ENCODE measurements around the gene BCL7C. TPM values are rescaled to one million over a fixed set of nuclear protein-coding genes. Genes with fewer than 3 reads are reported as not detected.

Gene BCL7C
- total and polyA plus RNA-seq, 10 of the 15 experiments (the other 5 are each of a cell fraction or from before 2014, with no cell fraction given): 1.1 to 30.5 (median 13.7) TPM

DNA sequence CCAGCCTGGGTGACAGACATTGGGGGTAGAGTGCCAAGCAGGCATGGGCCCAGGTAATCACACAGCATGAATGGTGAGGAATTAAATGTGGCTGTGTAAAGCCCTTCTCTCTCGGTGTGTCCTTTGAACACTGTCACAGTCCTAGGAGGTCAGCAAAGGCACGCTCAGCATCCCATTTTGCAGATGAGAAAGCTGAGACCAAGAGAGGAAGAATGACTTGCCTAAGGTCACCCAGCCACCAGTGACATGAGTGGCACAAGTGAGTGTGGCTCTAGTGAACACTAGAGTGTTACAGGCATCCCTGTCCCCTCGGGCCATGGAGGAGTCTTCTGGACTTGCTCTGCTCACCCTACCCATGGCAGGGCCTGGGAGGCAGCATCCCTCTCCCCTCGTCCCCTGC lies 13.2 kb upstream of the BCL7C start:
- in situ Hi-C loops (cut with MboI) (no loop called here), intact Hi-C loops (cut with micrococcal nuclease; ENCODE audit: unreplicated experiment) (no loop called here)
- Histone ChIP-seq H3K27me3 (replicated peaks in 1 of 2; ENCODE audit: control insufficient read depth in 2 of 2, insufficient read depth in 2 of 2, low read length in 1 of 2) (no peaks in the 10 kb centered on the region; a peak in 1 of 4 replicates), H3K9me3 (replicated peaks; ENCODE audit: control insufficient read depth, insufficient read depth, low read length) (peaks cover 2% of the 10 kb centered on the region; the same call in 2 of the 3 replicates), H3K36me3 (ENCODE audit: control insufficient read depth in 2 of 2, insufficient read depth in 2 of 2, low read length in 1 of 2) (no peaks in the 10 kb centered on the region), H3K4me2 (ENCODE audit: control insufficient read depth, insufficient read depth) (no peak overlapping the region), H4K20me1 (ENCODE audit: control insufficient read depth, insufficient read depth) (no peaks in the 10 kb centered on the region), H2AFZ (ENCODE audit: control insufficient read depth, low read depth, low read length) (no peak overlapping the region), H3K4me1 (ENCODE audit: control insufficient read depth, insufficient read depth, low read length) (peaks cover 18% of the 10 kb centered on the region), H3K9ac (ENCODE audit: control insufficient read depth, insufficient read depth, low read length) (no peak overlapping the region), H3K27ac (ENCODE audit: control insufficient read depth, insufficient read depth) (no peak overlapping the region), H3K79me2 (ENCODE audit: control insufficient read depth, insufficient read depth, low read length) (no peaks in the 10 kb centered on the region), H3K4me3 (no peak overlapping the region)
- no TSS peak for BruUV-seq (replicated peaks)
- ATAC-seq (no peak), DNase-seq (ENCODE audit: low read depth, low spot score) (no peak), FAIRE-seq (no peak)
- CTCF ChIA-PET: interaction anchor here (7.5 kb wide), 1 partner anchor 63 kb away, joined by 174 read pairs; no protein-coding TSS in a partner anchor
- whole genome bisulfite sequencing (ENCODE audit: insufficient coverage, insufficient replicate concordance, low lambda C conversion rate, missing lambda C conversion rate): 45% methylated on average over 4 of the region's 4 CpGs
- POLR2A ChIA-PET: no interaction called here
- RAD21 ChIA-PET (ENCODE audit: unreplicated experiment): interaction anchor here (0.9 kb wide), 1 partner anchor 62 kb away, joined by 3 read pairs; no protein-coding TSS in a partner anchor
- SMC1A ChIA-PET (ENCODE audit: uncharacterized antibody, unreplicated experiment): interaction anchor here (1.1 kb wide), 1 partner anchor 62 kb away, joined by 5 read pairs; no protein-coding TSS in a partner anchor
- TF ChIP-seq TAF1 (IDR thresholded peaks at IDR 0.05; ENCODE audit: borderline replicate concordance, low read depth, low read length): no peak
- TF ChIP-seq, protein P1, sequence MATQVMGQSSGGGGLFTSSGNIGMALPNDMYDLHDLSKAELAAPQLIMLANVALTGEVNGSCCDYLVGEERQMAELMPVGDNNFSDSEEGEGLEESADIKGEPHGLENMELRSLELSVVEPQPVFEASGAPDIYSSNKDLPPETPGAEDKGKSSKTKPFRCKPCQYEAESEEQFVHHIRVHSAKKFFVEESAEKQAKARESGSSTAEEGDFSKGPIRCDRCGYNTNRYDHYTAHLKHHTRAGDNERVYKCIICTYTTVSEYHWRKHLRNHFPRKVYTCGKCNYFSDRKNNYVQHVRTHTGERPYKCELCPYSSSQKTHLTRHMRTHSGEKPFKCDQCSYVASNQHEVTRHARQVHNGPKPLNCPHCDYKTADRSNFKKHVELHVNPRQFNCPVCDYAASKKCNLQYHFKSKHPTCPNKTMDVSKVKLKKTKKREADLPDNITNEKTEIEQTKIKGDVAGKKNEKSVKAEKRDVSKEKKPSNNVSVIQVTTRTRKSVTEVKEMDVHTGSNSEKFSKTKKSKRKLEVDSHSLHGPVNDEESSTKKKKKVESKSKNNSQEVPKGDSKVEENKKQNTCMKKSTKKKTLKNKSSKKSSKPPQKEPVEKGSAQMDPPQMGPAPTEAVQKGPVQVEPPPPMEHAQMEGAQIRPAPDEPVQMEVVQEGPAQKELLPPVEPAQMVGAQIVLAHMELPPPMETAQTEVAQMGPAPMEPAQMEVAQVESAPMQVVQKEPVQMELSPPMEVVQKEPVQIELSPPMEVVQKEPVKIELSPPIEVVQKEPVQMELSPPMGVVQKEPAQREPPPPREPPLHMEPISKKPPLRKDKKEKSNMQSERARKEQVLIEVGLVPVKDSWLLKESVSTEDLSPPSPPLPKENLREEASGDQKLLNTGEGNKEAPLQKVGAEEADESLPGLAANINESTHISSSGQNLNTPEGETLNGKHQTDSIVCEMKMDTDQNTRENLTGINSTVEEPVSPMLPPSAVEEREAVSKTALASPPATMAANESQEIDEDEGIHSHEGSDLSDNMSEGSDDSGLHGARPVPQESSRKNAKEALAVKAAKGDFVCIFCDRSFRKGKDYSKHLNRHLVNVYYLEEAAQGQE (IDR thresholded peaks at IDR 0.05; ENCODE audit: low read depth, low read length): no peak
- TF ChIP-seq, protein P2, sequence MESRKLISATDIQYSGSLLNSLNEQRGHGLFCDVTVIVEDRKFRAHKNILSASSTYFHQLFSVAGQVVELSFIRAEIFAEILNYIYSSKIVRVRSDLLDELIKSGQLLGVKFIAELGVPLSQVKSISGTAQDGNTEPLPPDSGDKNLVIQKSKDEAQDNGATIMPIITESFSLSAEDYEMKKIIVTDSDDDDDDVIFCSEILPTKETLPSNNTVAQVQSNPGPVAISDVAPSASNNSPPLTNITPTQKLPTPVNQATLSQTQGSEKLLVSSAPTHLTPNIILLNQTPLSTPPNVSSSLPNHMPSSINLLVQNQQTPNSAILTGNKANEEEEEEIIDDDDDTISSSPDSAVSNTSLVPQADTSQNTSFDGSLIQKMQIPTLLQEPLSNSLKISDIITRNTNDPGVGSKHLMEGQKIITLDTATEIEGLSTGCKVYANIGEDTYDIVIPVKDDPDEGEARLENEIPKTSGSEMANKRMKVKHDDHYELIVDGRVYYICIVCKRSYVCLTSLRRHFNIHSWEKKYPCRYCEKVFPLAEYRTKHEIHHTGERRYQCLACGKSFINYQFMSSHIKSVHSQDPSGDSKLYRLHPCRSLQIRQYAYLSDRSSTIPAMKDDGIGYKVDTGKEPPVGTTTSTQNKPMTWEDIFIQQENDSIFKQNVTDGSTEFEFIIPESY (IDR thresholded peaks at IDR 0.05): no peak
- TF ChIP-seq, protein P3, sequence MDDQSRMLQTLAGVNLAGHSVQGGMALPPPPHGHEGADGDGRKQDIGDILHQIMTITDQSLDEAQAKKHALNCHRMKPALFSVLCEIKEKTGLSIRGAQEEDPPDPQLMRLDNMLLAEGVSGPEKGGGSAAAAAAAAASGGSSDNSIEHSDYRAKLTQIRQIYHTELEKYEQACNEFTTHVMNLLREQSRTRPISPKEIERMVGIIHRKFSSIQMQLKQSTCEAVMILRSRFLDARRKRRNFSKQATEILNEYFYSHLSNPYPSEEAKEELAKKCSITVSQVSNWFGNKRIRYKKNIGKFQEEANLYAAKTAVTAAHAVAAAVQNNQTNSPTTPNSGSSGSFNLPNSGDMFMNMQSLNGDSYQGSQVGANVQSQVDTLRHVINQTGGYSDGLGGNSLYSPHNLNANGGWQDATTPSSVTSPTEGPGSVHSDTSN (IDR thresholded peaks at IDR 0.05; ENCODE audit: insufficient replicate concordance, low read depth, low read length): no peak
- TF ChIP-seq, protein P4, sequence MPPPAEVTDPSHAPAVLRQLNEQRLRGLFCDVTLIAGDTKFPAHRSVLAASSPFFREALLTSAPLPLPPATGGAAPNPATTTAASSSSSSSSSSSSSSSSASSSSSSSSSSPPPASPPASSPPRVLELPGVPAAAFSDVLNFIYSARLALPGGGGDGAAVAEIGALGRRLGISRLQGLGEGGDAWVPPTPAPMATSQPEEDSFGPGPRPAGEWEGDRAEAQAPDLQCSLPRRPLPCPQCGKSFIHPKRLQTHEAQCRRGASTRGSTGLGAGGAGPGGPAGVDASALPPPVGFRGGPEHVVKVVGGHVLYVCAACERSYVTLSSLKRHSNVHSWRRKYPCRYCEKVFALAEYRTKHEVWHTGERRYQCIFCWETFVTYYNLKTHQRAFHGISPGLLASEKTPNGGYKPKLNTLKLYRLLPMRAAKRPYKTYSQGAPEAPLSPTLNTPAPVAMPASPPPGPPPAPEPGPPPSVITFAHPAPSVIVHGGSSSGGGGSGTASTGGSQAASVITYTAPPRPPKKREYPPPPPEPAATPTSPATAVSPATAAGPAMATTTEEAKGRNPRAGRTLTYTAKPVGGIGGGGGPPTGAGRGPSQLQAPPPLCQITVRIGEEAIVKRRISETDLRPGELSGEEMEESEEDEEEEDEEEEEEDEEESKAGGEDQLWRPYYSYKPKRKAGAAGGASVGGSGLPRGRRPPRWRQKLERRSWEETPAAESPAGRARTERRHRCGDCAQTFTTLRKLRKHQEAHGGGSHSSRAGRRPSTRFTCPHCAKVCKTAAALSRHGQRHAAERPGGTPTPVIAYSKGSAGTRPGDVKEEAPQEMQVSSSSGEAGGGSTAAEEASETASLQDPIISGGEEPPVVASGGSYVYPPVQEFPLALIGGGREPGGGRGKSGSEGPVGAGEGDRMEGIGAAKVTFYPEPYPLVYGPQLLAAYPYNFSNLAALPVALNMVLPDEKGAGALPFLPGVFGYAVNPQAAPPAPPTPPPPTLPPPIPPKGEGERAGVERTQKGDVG (CRISPR knock-in tag; IDR thresholded peaks at IDR 0.05): no peak
- TF ChIP-seq SMC3 (IDR thresholded peaks at IDR 0.05; ENCODE audit: borderline replicate concordance, low read length): no peak
- TF ChIP-seq SMAD5 (IDR thresholded peaks at IDR 0.05; ENCODE audit: low read depth): no peak
- TF ChIP-seq MYB (IDR thresholded peaks at IDR 0.05; ENCODE audit: borderline replicate concordance, low read depth, low read length): no peak
- TF ChIP-seq, protein P5, sequence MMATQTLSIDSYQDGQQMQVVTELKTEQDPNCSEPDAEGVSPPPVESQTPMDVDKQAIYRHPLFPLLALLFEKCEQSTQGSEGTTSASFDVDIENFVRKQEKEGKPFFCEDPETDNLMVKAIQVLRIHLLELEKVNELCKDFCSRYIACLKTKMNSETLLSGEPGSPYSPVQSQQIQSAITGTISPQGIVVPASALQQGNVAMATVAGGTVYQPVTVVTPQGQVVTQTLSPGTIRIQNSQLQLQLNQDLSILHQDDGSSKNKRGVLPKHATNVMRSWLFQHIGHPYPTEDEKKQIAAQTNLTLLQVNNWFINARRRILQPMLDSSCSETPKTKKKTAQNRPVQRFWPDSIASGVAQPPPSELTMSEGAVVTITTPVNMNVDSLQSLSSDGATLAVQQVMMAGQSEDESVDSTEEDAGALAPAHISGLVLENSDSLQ (IDR thresholded peaks at IDR 0.05): no peak
- no peak for TF ChIP-seq MEF2A (IDR thresholded peaks at IDR 0.05; ENCODE audit: insufficient read depth, low read depth, low read length)
- TF ChIP-seq CHD2 (IDR thresholded peaks at IDR 0.05; ENCODE audit: borderline replicate concordance, low read depth, low read length): no peak
- no peak for TF ChIP-seq GATAD2B (conservative IDR thresholded peaks at IDR 0.05; ENCODE audit: low read depth)

All from GM12878 (cell line).